Muscle of back (tissue), 11 donors: ENCODE data around the gene PDLIM7. TPM values are rescaled to one million over a fixed set of nuclear protein-coding genes. Genes with fewer than 3 reads are reported as not detected.
A peak's percentile ranks its signal among the peaks of the same experiment; 100 is the strongest.

Experiments used
- DNase-seq, 3 donors: peaks; one replicate each; pipeline versions ENCODE4 v3.0.0 to v3.0.0-alpha.2; 2013
- polyA plus RNA-seq, 10 donors: library from polyadenylated mRNA; unstranded; fragments of 120-200 nt; gene quantifications; one replicate each; pipeline ENCODE4 v1.2.1, GENCODE V29; 2013; ENCODE audit not compliant: insufficient read length in 10 of 10

Gene PDLIM7
- polyA plus RNA-seq, 10 donors, result 167 to 339 (median 246) TPM

DNA sequence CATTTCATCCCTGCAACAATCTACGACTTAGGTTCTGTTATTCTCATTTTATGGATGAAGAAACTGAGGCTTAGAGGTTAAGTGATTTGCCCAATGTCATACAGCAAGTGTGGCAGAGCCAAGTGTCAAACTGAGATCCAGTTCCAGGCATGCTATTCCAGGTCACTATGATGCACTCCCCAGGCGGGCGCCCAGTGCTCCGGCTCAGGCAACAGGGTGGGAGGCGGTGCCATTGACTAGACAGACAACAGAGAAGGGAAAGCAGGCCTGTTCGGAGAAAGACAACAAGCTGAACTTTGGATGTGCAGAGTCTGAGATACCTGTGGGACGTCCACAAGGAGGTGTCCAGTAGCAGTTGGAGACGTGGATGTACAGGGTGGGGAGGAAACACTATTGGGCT is 30.2 kb upstream of the PDLIM7 start:
- no peak for DNase-seq

DNA sequence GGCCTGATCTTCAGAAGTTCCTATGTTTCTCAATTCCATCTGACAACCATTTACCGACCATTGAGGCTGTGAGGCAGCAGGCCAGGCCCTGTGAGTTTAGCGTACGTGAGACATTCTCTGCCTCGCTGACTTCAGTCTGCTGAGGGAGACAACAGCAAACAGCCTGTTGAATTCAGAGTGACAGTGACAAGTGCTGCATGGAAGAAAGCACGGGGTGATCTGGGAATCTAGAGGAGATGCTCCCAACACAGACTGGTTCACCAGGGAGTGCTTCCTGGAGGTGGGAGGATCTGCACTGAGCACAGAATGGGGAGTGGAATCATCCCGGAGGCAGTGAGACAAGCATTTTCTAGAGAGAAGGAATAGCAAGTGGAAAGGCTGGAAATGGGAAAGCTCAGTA is 29.4 kb upstream of the PDLIM7 start:
- peak in 1 of 3 donors; percentile 15 for DNase-seq

DNA sequence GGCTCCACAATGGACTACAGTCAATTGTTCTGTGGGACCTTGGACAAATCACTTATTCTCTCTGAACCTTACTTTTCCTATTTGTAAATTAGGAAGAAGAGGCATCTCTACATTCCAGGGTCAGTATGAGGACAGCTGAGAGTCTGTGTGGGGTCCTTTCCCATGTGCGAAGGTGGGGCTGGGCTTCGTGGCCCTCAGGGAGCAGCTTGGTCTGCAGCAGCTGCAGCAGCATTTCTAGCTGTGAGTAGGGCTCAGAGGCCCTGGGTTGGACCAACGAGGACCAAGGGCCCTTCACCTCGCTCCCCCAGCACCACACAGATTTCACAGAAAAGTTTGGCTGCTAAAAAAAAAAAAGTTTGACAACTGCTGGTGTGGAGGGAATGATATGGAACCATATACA is 28.8 kb upstream of the PDLIM7 start:
- DNase-seq, result no peak

DNA sequence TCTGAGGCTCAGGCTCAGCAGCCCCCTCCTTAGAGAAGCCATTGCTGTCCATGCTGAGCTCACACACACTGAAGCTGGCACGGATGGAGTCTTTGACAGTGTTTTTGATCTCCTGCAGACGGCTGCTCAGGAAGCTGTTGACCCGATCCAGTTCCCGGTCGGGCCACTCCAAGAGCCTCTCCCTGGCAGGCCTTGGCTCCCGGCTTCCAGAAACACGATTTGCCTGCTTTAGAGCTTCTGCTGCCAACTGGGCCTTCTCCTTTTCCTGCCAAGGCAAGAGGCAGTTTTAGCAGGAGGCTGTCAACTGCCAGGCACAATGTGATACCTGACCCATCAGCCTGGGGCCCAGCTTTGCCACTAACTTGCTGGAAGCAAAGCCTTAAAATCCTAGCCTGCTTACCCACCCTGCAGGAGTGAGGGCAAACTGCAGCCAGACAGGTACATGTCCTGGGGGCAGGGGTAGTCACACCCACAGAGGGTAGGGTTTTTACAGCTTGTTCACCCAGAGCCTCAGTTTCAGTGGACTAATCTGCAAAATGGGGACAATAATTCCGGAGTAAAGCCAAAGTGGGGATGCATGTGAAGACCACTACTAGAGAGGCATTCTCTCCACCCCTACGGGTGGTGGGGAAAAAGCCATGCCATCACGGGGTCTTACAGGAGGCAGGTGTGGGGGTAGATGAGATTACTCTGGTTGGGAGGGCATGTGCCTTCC is 27.7 kb upstream of the PDLIM7 start:
- DNase-seq, result no peak

DNA sequence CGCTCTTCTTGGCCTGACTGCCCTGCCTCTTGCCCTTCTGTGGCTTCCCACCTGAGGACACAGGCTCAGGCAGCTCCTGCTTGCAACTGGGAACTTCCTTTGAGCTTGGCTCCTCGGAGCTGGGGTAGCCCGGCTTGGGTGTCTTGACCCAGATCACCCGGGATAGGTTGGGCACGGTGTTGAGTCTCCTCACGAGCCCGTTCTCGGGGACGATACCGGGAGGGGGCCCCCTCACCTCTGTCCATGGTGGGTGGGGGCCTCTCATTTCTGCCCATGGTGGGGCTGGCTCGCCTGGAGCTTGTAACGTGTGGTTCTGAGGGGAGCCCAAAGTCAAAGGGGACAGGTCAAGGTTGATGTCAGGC is 27.1 kb upstream of the PDLIM7 start:
- DNase-seq, result no peak

DNA sequence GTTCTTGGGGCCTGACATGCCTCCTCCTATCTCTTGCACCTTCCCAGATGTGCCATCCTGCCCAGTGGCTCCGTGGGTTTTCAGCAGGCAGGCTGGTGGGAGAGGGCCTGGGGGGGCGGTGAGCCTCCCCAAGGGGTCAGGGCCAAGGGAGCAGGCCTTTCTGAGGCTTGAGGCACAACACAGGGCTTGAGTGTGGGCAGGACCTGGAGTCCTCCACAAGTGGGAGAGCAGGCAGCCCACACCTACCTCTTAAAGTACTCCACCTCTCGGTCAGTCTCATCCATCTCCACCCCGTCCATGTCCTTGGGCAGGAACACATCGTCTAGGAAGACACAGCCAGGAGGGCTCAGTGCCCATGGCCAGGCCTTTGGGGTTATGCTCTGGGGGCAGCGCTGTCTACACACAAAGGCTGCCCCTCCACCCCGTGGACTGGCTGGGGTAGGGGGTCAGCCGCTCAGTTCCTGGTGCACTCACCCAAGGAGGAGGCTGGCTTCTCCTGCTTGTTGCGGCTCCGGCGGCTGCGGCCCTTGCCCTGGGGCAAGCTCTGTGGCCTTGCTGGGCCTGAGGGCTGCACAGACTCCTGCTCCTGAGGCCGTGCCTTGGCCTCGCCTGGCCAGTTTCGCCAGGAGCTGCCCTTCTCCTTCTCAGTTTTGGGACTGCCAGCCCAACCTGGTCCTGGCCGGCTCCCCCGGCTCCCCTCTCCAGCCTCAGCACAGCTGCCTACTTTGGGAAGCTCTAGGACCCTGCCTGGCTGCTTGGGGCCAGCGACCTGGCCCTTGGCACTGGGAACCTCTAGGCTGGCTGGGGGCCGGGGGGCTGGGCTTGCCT is 26.5 kb upstream of the PDLIM7 start:
- no peak for DNase-seq

DNA sequence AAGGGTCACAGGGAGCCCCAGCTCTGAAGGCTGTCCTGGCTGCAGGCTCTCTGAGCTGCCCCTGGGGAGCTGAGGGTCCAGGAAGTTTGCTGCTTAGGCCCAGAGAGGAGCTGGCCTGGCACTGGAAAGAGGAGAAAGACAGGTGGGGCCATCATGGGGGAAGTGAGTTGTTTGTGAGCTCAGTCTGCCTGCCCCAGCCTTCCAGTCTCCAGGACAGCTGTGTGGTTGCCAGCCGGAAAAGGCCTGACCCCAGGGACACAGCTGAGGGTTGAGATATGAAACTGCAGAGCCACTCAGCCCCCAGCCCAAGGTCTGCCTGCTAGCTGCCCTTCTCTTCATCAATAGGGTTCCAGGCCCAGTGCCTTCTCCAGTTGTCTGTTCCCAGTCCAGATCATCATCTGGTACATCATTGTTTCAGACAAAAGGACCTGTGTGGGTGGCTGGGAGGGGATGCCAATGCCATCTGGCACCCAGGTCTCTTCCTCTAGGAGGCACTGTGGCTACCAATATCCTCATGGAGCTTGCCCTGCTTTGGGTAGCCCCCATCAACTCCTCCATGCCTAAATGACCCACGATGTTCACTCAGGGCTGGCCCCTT is 23.6 kb upstream of the PDLIM7 start:
- DNase-seq, result no peak

DNA sequence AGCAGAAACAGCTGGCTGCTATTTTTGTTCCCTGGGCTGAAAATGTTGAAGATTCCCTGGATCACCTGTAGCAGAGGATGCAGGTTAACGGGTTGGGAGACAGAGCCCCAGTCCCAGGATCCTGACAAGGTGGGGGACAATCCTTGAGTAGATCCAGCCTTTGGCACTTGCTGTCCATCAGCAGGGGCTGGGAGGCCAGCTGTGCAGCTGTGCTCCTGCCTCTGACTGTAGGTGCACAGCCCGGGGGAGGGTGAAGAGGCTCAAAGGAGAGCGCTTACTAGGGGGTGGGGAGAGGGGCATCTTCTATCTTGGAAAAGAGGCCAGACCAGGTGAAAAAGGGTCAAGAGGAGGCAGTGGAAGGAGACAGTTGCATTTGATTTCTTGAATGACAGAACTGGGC is 22.9 kb upstream of the PDLIM7 start:
- DNase-seq, result no peak

DNA sequence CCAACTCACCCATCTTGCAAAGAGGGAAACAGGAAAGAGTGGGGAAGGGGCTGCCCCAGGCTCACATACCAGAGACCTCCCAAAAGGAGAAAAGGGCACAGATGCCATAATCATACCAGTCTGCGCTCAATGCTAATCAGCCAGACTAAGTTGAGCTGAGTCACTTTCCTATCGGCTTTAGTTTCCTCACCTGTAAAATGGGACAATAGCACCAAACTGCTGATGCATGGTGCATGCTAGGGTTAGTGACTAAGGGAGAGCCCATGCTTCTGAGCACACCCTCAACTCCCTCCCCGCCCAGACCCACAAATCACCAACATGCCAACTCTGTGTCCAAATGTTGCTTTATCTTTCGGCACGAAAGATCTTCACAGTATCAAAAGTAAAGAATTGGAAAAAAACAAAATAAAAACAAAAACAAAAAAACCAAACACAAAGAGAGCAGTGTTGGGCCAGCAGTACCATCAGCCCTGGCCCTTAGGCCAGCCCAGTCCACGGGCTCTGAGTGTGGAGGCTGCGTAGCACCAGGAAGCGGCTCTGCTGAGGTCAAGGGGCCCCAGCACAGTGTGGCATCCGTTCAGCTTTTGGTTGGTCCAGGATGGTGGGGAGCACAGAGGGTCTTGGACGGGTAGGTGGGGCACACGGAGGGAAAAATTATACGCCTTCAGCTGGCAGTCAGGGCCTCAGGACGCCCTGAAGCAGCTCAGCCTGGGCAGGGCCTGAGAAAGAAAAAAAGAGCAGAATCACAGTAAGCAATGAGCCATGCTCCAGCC is 22.2 kb upstream of the PDLIM7 start:
- no peak for DNase-seq

DNA sequence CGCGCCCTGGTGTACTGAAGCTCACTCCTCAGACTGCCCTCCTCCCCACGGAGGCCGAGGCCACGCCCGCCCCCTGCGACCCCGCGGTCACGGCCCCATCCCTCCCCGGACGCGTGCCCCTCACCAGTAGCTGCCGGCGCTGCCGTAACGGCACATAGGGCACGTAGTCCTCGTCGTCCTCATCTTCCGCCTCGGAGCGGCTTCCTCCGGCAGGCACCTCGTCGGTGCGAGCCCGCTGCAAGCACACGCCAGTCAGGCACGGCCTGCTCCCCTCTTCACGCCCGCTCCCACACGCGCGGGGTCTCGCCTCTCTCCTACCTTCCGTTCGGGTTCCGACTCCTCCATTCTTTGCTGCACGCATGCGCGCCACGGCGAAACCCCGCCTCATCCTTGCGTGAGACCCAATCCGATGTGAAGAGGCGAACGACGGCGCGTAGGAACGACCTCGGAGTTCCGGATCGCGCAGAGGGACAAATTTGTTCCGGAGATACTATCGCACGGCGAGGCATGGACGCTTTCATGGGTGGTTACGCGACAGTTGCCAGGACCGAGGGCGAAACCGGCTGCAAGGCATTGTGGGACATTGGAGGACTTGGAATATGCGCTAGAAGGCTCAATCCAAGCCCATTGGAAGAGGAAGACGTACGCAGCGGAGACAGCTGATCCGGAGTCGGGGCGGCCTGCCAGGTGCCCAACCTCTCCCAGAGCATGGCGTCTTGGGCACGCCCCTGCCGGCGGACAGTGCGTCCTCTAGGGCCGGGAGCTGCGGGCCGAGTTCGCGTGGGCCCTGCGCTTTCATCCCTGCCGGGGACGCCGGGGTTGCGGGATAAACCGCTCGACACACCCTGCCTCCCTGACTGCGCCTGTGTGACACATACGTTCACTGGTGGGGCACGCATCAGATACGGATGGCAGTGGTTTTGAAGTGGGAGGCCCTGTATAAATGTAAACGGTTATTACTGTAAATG is 19.5 kb upstream of the PDLIM7 start, which contains the start of gene DDX41:
TSS of gene DDX41 (minus strand) at position 361 of the 968 bp plus-strand sequence. CDS start at position 345, 16 bp downstream.
- peak; percentile 99 for DNase-seq

DNA sequence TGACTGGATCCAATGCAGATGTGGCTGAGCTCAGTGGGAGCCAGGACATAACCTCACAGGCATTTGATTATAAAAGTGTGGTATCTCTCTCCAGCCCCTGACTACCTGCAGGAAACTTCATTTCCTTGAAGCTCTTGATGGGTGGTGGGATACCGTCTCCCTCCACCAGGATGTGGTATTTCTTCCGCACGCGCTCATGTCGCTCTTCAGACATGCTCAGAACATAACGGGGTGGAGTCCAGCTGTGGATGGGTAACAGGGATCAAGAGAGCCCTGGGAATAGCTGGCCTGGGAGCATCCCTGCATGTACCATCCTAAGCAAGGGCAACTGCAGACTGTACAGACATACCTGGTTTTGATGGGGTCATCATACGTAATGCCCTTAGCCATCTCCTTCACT is 18.2 kb upstream of the PDLIM7 start:
- no peak for DNase-seq

DNA sequence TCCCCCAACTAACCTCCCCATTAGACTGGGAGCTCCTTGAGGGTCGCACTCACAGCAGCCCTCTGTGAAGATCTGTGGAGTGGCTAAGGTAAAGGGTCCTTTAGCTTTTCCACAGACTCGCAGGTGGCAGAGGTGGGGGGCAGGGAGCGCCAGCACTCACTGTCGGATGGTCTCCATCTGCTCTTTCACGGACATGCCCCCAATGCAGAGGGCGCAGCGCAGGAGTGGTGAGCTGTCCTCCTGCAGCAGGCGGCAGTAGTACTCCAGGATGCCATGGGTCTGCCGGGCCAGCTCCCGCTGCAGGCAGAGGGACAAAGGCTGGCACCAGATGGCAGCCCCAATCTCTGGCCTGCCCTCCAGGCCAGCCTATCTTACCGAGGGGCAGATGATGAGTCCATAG is 17.1 kb upstream of the PDLIM7 start:
- DNase-seq, result no peak

DNA sequence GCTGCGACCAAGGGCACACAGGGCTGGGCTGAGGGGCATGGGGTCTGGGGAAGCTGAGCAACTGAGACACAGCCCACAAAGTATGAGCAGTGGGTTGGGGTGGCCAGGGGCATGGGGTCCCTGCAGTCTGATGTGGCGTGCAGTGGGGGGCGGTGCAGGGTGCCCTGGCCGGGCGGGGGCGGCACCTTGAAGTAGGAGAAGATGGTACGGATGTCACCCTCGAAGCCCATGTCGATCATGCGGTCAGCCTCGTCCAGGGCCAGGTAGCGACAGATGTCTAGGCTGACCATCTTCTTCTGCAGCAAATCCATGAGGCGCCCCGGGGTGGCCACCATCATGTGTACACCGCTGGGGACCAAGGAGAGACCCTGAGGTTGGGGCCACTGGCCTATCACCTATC is 16.1 kb upstream of the PDLIM7 start:
- DNase-seq, result no peak

DNA sequence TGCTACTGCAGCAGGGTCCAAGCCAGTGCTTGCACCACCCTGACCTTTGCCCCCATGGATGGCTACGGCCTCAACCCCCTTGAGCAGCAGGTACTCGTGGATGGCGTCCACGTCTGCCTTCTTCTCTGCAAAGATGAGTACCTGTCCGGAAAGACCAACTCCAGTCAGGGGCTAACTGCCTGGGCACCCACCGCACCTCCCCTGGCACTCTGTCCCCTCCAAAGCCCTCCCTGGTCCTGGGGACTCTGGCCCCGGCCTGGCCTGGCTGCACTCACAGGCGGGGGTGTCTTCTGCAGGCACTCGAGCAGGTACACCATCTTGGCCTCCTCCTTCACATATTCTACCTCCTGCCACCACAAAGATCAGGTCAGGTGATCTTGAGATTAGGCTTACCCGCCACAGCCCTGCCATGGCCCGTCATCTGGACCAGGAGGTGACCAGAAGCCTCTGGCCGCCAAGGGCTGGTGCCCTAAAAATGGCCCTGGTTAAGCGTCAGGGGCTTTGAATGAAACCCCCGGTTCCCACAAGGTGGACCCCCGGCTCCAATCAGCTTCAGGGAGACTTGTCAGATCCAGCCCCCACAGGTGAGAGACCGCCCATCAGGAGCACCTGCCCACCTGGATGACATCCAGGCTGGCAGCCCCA is 15.5 kb upstream of the PDLIM7 start:
- no peak for DNase-seq

DNA sequence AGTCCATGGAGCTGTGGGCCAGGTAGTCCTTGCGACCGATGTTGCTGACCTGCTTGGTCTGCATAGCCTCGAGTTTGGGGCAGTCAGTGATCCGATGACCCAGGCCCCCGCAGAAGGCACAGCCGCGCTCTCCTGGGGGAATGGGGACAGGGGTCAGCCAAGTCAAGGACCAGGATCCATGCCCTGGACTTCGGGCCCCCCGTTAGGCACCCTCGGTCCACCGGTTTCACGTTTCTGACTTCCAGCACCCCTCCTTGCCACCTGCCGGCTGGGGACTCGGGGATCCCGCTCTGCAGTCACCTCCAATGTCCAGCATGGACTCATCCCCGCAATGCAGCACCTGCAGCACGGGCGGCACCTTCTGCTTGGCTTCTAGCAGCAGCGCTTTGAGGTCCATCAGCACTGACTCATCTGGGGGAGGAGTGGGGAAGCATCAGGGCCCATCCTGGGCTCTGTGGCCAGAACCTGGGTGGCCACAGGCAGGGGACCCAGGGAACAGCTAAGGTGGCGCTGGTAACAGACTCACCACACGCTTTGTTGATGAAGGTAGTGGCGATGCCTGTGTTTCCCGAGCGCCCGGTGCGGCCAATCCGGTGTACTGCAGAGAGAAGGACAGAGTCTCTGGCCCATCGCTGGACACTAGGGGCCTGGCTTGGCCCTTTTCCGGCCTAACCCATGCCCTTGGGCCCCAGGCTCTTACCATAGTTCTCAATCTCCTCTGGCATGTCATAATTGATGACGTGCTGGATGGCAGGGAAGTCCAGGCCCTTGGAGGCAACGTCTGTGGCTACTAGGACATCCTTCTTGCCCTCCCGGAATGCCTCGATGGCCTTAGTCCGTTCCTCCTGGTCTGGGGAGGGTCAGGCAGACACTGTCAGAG is 14.6 kb upstream of the PDLIM7 start:
- DNase-seq, result no peak

DNA sequence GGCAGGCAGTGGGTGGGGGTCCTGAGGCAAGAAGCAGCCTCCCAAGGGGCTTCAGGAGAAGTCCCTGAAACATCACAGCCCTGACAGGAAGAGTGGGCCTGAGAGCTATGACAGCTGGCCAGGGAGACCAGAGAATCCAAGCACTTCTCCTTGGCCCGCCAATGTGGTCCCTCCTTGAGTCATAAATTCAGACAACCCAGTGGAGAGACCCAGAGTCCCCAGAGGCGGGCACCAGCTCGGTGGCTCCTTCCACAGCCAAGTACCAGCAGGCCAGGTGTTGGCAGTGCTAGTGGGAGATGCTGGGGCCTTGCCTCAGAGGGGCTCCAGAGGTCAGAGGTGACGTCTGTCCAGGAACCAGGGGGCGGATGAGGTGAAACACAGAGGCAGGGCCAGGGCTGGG is 13.8 kb upstream of the PDLIM7 start:
- no peak for DNase-seq

DNA sequence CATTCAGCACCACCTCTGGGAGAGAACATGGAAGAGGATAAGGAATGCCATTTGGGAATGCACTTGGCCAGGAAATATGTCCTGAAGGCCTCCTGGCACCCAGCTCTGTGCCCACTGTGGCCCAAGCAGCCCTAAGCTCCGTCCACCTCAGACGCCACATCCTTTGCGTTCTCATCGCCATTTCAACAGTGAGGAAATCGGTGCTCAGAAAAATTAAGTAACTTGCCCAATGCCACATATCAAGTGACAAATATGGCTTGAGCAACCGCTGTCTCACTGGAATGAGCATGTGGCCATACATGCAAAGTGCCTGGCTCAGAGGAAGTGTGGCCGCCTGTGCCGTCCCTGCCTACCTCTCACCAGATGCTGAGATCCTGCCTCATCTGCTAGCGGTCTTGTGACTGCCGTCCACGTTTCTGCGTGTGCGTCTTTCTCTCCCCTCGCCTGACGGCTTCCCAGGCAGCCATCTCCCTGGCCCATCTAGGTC is 13.2 kb upstream of the PDLIM7 start:
- no peak for DNase-seq

DNA sequence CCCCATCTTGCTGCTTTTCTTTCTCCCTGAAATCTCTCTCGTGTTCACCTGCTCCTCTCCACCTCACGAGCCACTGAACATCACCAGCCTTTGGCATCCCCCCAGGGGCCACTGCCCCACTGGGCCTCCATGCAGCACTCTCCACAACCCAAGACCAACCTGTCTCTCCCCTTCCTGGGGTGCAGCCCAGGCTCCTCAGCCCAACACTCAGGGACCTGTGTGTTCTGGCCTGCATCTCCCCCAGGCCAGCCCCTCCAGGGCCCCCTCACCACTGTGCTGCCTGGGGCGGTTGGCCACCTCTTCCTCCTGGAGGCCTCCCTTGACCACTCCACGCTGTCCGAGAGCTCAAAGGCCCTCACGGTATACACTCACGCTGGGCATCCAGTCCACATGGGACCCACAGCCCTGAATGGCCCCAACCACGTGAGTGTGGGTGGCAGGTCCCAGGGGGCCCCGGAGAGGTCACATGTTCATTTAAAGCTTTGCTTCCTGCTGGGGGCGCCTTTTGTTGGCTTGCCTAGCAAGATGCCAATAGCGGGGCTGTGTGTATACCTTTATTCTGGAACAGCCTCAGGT is 12.7 kb upstream of the PDLIM7 start:
- DNase-seq, result no peak
